ENCODE data around the gene HORMAD1.

- TF ChIP-seq ISL1 (CRISPR knock-in tag; IDR thresholded peaks at IDR 0.05): no peak
- no peak for TF ChIP-seq TCF4 (CRISPR knock-in tag; IDR thresholded peaks at IDR 0.05; ENCODE audit: borderline replicate concordance)
- TF ChIP-seq TOX (CRISPR knock-in tag; IDR thresholded peaks at IDR 0.05; ENCODE audit: borderline replicate concordance): no peak
- no peak for TF ChIP-seq CREB5 (CRISPR knock-in tag; IDR thresholded peaks at IDR 0.05; ENCODE audit: low read depth)
- no peak for TF ChIP-seq ZFP3 (CRISPR knock-in tag; IDR thresholded peaks at IDR 0.05)
- TF ChIP-seq CSDC2 (CRISPR knock-in tag; IDR thresholded peaks at IDR 0.05): no peak
- no peak for TF ChIP-seq CSRNP3 (CRISPR knock-in tag; IDR thresholded peaks at IDR 0.05)
- TF ChIP-seq PATZ1 (CRISPR knock-in tag; IDR thresholded peaks at IDR 0.05; ENCODE audit: borderline replicate concordance): no peak
- TF ChIP-seq GLIS3 (CRISPR knock-in tag; IDR thresholded peaks at IDR 0.05): no peak
Observed at GRCh38 chr1:150763018-150763417, 42.3 kb upstream of the HORMAD1 start.
